Mucosa of stomach (tissue), 1 donor: ENCODE results near the gene GARNL3.

ENCODE experiments used
- H3K27me3 ChIP-seq: one replicate; pipeline ENCODE4 v1.7.0; 2013; ENCODE audit warnings: mild to moderate bottlenecking, low read length; ENCODE audit not compliant: control insufficient read depth, insufficient read depth
- H3K36me3 ChIP-seq: one replicate; pipeline ENCODE4 v1.7.0; 2013; ENCODE audit warnings: low read length; ENCODE audit not compliant: control insufficient read depth, insufficient read depth
- H3K4me1 ChIP-seq: one replicate; pipeline ENCODE4 v1.7.0; 2013; ENCODE audit warnings: mild to moderate bottlenecking, low read length; ENCODE audit not compliant: control insufficient read depth, insufficient read depth
- H3K4me3 ChIP-seq: one replicate; pipeline ENCODE4 v1.7.0; 2013; ENCODE audit warnings: low read length
- H3K9ac ChIP-seq: one replicate; pipeline ENCODE4 v1.7.0; 2013; ENCODE audit warnings: mild to moderate bottlenecking, low read length, moderate library complexity
- H3K9me3 ChIP-seq: one replicate; pipeline ENCODE4 v1.7.0; 2013; ENCODE audit warnings: mild to moderate bottlenecking, low read length, moderate library complexity; ENCODE audit not compliant: control insufficient read depth
- donor health status: Pancreatic carcinoma.

GARNL3 gene

GRCh38 chr9:127398715-127399400 lies 134.3 kb downstream of the GARNL3 start:
- H3K4me1 ChIP-seq = peaks cover 12% of the 10 kb centered on the region
- no peaks in the 10 kb centered on the region for H3K27me3 ChIP-seq
- no peaks in the 10 kb centered on the region for H3K36me3 ChIP-seq
- H3K4me3 ChIP-seq = no peak overlapping the region
- H3K9me3 ChIP-seq = no peaks in the 10 kb centered on the region
- H3K9ac ChIP-seq = peak overlapping the region; percentile 68

- H3K4me1 ChIP-seq = peaks cover 12% of the 10 kb centered on the region
- H3K36me3 ChIP-seq = no peaks in the 10 kb centered on the region
- no peaks in the 10 kb centered on the region for H3K9me3 ChIP-seq
- no peaks in the 10 kb centered on the region for H3K27me3 ChIP-seq
- H3K4me3 ChIP-seq = no peak overlapping the region
- H3K9ac ChIP-seq = no peak overlapping the region
Measured at GRCh38 chr9:127399736-127400269, 135.2 kb downstream of the GARNL3 start.

GRCh38 chr9:127402401-127403090 lies 138.0 kb downstream of the GARNL3 start:
- Histone ChIP-seq H3K9ac (no peak overlapping the region), H3K9me3 (no peaks in the 10 kb centered on the region), H3K4me1 (peaks cover 17% of the 10 kb centered on the region), H3K4me3 (no peak overlapping the region), H3K36me3 (peaks cover 8% of the 10 kb centered on the region), H3K27me3 (no peaks in the 10 kb centered on the region)

- no peak overlapping the region for H3K4me3 ChIP-seq
- H3K9ac ChIP-seq = no peak overlapping the region
- H3K36me3 ChIP-seq = peaks cover 8% of the 10 kb centered on the region
- H3K9me3 ChIP-seq = no peaks in the 10 kb centered on the region
- no peaks in the 10 kb centered on the region for H3K27me3 ChIP-seq
- H3K4me1 ChIP-seq = peaks cover 13% of the 10 kb centered on the region
Measured at GRCh38 chr9:127403507-127404192, 139.1 kb downstream of the GARNL3 start.

GRCh38 chr9:127404631-127405030 lies 140.1 kb downstream of the GARNL3 start:
- no peak overlapping the region for H3K9ac ChIP-seq
- H3K9me3 ChIP-seq = no peaks in the 10 kb centered on the region
- peaks cover 8% of the 10 kb centered on the region for H3K36me3 ChIP-seq
- no peak overlapping the region for H3K4me3 ChIP-seq
- peaks cover 11% of the 10 kb centered on the region for H3K4me1 ChIP-seq
- no peaks in the 10 kb centered on the region for H3K27me3 ChIP-seq

- no peak overlapping the region for H3K4me3 ChIP-seq
- H3K4me1 ChIP-seq = peaks cover 11% of the 10 kb centered on the region
- H3K27me3 ChIP-seq = no peaks in the 10 kb centered on the region
- H3K36me3 ChIP-seq = peaks cover 8% of the 10 kb centered on the region
- no peak overlapping the region for H3K9ac ChIP-seq
- no peaks in the 10 kb centered on the region for H3K9me3 ChIP-seq
Measured at GRCh38 chr9:127405344-127406125, 141.0 kb downstream of the GARNL3 start.

GRCh38 chr9:127406799-127407491 lies 142.4 kb downstream of the GARNL3 start:
- Histone ChIP-seq H3K9ac (no peak overlapping the region), H3K9me3 (no peaks in the 10 kb centered on the region), H3K4me1 (peaks cover 11% of the 10 kb centered on the region), H3K36me3 (peaks cover 8% of the 10 kb centered on the region), H3K4me3 (no peak overlapping the region), H3K27me3 (no peaks in the 10 kb centered on the region)

GRCh38 chr9:127407492-127407843 lies 142.9 kb downstream of the GARNL3 start:
- H3K36me3 ChIP-seq = peaks cover 8% of the 10 kb centered on the region
- H3K4me1 ChIP-seq = peaks cover 11% of the 10 kb centered on the region
- H3K4me3 ChIP-seq = no peak overlapping the region
- no peaks in the 10 kb centered on the region for H3K27me3 ChIP-seq
- H3K9me3 ChIP-seq = no peaks in the 10 kb centered on the region
- no peak overlapping the region for H3K9ac ChIP-seq

- H3K9me3 ChIP-seq = no peaks in the 10 kb centered on the region
- no peak overlapping the region for H3K4me3 ChIP-seq
- H3K4me1 ChIP-seq = peaks cover 11% of the 10 kb centered on the region
- no peaks in the 10 kb centered on the region for H3K36me3 ChIP-seq
- no peaks in the 10 kb centered on the region for H3K27me3 ChIP-seq
- H3K9ac ChIP-seq = no peak overlapping the region
Measured at GRCh38 chr9:127411122-127411521, 146.5 kb downstream of the GARNL3 start.

GRCh38 chr9:127415141-127415540 lies 150.6 kb downstream of the GARNL3 start:
- Histone ChIP-seq H3K4me1 (no peaks in the 10 kb centered on the region), H3K9me3 (no peaks in the 10 kb centered on the region), H3K27me3 (no peaks in the 10 kb centered on the region), H3K4me3 (no peak overlapping the region), H3K36me3 (no peaks in the 10 kb centered on the region), H3K9ac (no peak overlapping the region)

GRCh38 chr9:127415657-127416056 lies 151.1 kb downstream of the GARNL3 start:
- Histone ChIP-seq H3K9ac (no peak overlapping the region), H3K4me3 (no peak overlapping the region), H3K27me3 (no peaks in the 10 kb centered on the region), H3K9me3 (no peaks in the 10 kb centered on the region), H3K36me3 (no peaks in the 10 kb centered on the region), H3K4me1 (no peaks in the 10 kb centered on the region)
